ENCODE measurements around the gene GCH1.
"Not testable (repeated sequence)": the region's sequence is repeated elsewhere in the genome, so short reads cannot be mapped to it uniquely, and the experiment has no call there.

GCH1 gene

GRCh38 chr14:54809767-54810166 lies 92.9 kb downstream of the GCH1 start:
- H3K4me3 ChIP-seq (ENCODE audit: low read length): no peak overlapping the region
- no peak for TF ChIP-seq ZNF274 (IDR thresholded peaks at IDR 0.05; ENCODE audit: low read depth, low read length)

- H3K4me3 ChIP-seq (ENCODE audit: low read length): no peak overlapping the region
- no peak for TF ChIP-seq ZNF274 (IDR thresholded peaks at IDR 0.05; ENCODE audit: low read depth, low read length)
Observed at GRCh38 chr14:54808326-54809161, 94.1 kb downstream of the GCH1 start.

- no peak overlapping the region for H3K4me3 ChIP-seq (ENCODE audit: low read length)
- TF ChIP-seq ZNF274 (IDR thresholded peaks at IDR 0.05; ENCODE audit: low read depth, low read length): no peak
Observed at GRCh38 chr14:54807881-54808280, 94.7 kb downstream of the GCH1 start.

GRCh38 chr14:54807428-54807827 lies 95.2 kb downstream of the GCH1 start:
- no peak overlapping the region for H3K4me3 ChIP-seq (ENCODE audit: low read length)
- TF ChIP-seq ZNF274 (IDR thresholded peaks at IDR 0.05; ENCODE audit: low read depth, low read length): no peak

GRCh38 chr14:54806616-54807015 lies 96.0 kb downstream of the GCH1 start:
- H3K4me3 ChIP-seq (ENCODE audit: low read length): no peak overlapping the region
- TF ChIP-seq ZNF274 (IDR thresholded peaks at IDR 0.05; ENCODE audit: low read depth, low read length): no peak

- no peak overlapping the region for H3K4me3 ChIP-seq (ENCODE audit: low read length)
- no peak for TF ChIP-seq ZNF274 (IDR thresholded peaks at IDR 0.05; ENCODE audit: low read depth, low read length)
Observed at GRCh38 chr14:54805445-54806322, 96.9 kb downstream of the GCH1 start.

GRCh38 chr14:54805070-54805444 lies 97.6 kb downstream of the GCH1 start:
- no peak overlapping the region for H3K4me3 ChIP-seq (ENCODE audit: low read length)
- TF ChIP-seq ZNF274 (IDR thresholded peaks at IDR 0.05; ENCODE audit: low read depth, low read length): no peak

GRCh38 chr14:54804538-54805041 lies 98.0 kb downstream of the GCH1 start:
- TF ChIP-seq ZNF274 (IDR thresholded peaks at IDR 0.05; ENCODE audit: low read depth, low read length): no peak
- H3K4me3 ChIP-seq (ENCODE audit: low read length): no peak overlapping the region

GRCh38 chr14:54803926-54804537 lies 98.6 kb downstream of the GCH1 start:
- no peak for TF ChIP-seq ZNF274 (IDR thresholded peaks at IDR 0.05; ENCODE audit: low read depth, low read length)
- H3K4me3 ChIP-seq (ENCODE audit: low read length): no peak overlapping the region

- TF ChIP-seq ZNF274 (IDR thresholded peaks at IDR 0.05; ENCODE audit: low read depth, low read length): no peak
- no peak overlapping the region for H3K4me3 ChIP-seq (ENCODE audit: low read length)
Observed at GRCh38 chr14:54803396-54803795, 99.2 kb downstream of the GCH1 start.

GRCh38 chr14:54801482-54801881 lies 101.1 kb downstream of the GCH1 start:
- not testable (repeated sequence) for H3K4me3 ChIP-seq (ENCODE audit: low read length)

- TF ChIP-seq ZNF274 (IDR thresholded peaks at IDR 0.05; ENCODE audit: low read depth, low read length): no peak
- H3K4me3 ChIP-seq (ENCODE audit: low read length): no peak overlapping the region
Observed at GRCh38 chr14:54798465-54799124, 104.0 kb downstream of the GCH1 start.

- TF ChIP-seq ZNF274 (IDR thresholded peaks at IDR 0.05; ENCODE audit: low read depth, low read length): no peak
- H3K4me3 ChIP-seq (ENCODE audit: low read length): no peak overlapping the region
Observed at GRCh38 chr14:54797986-54798385, 104.6 kb downstream of the GCH1 start.

GRCh38 chr14:54797556-54797955 lies 105.1 kb downstream of the GCH1 start:
- no peak for TF ChIP-seq ZNF274 (IDR thresholded peaks at IDR 0.05; ENCODE audit: low read depth, low read length)
- H3K4me3 ChIP-seq (ENCODE audit: low read length): no peak overlapping the region

All from GM08714 (cell line).